Uterus (tissue), 2 donors: ENCODE measurements around the gene SCLT1.

Source experiments
- CTCF ChIP-seq, 4 experiments: fragments of 200-600 bp in 2 of 4; fragments of 450-650 bp in 2 of 4; sonication (generic) in 2 of 4; IDR thresholded peaks; one replicate each; pipeline ENCODE4 v1.5.1; 2016 to 2019; ENCODE audit warnings: antibody characterized with exemption in 4 of 4, mild to moderate bottlenecking in 2 of 4, moderate library complexity in 1 of 4
- POLR2A ChIP-seq, 2 donors: fragments of 450-650 bp; IDR thresholded peaks; one replicate each; pipeline ENCODE4 v1.6.1; 2016; ENCODE audit warnings: antibody characterized with exemption in 2 of 2, mild to moderate bottlenecking in 1 of 2, moderate library complexity in 1 of 2

GRCh38 chr4:129113434-129113833 lies 20.1 kb upstream of the SCLT1 start:
- no peak for TF ChIP-seq CTCF (IDR thresholded peaks at IDR 0.05)
- no peak for TF ChIP-seq POLR2A (IDR thresholded peaks at IDR 0.05)
